Measurements from ENCODE around the gene SRSF12.
"Not testable (repeated sequence)": the region's sequence is repeated elsewhere in the genome, so short reads cannot be mapped to it uniquely, and the experiment has no call there.

SRSF12 gene

DNA sequence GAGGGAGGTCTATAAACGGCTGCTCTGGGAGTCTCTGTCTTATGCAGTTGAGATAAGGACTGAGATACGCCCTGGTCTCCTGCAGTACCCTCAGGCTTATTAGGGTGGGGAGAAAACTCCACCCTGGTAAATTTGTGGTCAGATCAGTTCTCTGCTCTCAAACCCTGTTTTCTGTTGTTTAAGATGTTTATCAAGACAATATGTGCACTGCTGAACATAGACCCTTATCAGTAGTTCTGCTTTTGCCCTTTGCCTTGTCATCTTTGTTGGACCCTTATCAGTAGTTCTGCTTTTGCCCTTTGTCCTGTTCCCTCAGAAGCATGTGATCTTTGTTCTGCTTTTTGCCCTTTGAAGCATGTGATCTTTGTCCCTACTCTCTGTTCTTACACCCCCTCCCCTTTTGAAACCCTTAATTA, 10.4 kb upstream of the SRSF12 start:
- DNase-seq = not testable (repeated sequence)

DNA sequence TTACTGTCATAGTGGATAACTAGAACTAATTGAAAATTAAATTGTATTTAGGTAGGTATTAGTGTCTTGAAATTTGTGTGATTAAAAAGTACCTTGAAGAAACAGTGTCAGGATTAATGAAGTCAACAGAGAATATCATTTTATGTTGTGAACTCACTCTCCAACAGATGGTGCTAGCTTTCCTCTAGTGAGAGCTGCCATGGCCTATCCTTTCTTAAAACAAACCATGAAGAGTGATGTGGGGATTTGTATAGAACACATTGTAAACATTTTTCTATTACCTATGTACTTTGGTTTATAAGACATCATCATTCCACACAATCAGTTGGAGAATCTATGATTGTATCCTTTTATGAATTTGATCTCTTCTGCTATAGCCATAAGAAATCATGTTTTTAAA, 4.8 kb upstream of the SRSF12 start:
- DNase-seq = peak; percentile 70

DNA sequence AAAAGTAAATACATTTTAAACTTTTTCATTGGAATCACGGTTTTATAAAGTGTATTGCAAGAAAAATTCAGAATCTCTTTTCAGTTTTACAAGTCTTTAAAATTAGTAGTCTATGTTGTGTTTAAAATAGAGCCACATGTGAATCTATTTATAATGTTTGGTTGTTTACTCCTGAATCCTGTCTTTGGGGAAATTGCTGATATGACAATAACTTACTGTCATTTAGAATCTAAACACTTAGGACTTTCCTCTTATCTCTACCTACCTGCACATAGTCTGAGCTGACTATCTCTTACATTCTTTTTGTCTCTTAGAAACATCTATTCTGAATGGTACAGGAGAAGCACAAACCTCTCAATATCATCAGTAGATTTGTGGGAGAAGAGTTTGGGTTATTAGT, 4.1 kb upstream of the SRSF12 start:
- no peak for DNase-seq

DNA sequence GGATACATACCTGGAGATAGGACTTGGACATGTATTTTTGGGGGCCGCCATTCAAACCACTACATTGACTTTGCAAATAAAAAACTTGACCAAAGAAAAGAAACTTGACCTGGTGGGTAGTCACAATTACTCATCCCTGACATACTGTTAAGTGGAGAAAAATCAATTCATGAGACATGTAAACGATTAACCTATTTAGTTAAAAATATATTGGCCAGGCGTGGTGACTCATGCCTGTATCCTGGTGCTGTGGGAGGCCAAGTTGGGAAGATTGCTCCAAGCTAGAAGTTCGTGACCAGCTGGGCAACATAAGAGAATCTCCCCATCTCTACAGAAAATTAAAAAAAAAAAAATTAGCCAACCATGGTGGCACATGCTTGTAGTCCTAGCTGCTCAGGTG, 2.5 kb upstream of the SRSF12 start:
- DNase-seq = no peak

DNA sequence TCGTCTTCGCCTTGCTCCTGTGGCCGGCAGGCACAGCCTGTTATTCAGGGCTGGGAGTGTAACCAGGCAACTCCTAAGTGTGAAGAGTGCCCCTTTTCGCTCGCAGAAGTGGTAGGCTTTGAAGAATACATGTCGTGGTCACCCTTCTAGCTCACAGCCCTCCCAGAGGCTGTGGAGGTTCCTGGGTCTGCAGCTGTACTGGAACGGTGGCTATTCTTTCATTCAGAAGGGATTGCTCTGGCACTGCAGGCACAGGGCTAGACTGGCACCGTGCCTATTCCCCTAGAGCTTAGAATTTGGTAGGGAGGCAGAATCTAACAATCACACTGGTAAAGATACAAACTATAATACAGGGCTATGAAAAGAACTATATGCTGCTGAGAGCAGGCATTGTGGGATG, 1.1 kb upstream of the SRSF12 start:
- no peak for DNase-seq

DNA sequence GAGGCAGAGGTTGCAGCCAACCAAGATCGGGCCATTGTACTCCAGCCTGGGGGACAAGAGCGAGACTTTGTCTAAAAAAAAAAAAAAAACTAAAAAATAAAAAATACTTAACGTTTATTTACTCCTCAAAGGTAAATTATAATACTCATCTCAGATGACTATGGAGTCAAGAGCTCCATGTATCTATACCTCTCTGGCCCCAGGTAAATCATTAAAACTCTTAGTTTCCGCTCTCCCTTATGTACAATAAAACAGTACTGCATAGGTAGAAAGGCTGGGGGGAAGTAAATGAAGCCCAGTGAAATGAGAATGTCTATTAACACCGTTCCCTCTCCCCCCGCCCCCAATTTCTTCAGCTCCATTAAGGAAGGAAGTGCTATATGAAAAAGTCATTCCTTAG, 1.2 kb downstream of the SRSF12 start:
- DNase-seq = no peak

DNA sequence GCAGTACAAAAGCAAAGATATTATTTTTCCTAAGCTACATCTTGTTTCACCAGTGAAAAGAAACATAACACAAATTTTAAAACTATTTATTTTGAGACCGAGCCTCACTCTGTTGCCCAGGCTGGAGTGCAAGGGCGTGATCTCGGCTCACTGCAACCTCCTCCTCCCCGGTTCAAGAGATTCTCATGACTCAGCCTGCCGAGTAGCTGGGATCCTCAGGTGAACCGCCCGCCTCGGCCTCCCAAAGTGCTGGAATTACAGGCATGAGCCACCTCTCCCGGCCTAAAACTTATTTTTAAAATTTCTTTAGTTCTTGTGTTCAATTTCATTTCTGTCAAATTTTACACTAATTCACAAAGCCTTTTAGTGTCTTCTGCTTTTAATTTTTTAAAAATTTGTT, 5.9 kb downstream of the SRSF12 start:
- DNase-seq = no peak

DNA sequence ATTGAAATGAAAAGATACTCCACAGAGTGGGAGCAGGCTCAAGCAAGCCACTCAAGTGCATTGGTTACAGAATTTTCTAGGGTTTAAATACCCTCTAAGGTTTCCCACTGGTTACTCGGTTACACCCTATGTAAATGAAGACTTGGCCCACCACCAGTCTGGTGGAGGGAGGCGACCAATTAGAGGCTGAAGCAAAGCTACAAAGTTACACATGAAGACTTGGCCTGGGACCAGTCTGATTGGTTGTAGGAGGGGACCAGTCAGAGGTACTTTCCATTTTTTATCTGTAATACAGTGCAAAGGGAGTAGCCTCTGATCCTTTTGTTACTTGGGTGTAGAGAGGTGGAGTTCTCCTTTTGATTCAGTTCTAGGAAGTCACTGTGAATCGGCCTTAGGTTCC, 7.6 kb downstream of the SRSF12 start:
- DNase-seq = no peak

DNA sequence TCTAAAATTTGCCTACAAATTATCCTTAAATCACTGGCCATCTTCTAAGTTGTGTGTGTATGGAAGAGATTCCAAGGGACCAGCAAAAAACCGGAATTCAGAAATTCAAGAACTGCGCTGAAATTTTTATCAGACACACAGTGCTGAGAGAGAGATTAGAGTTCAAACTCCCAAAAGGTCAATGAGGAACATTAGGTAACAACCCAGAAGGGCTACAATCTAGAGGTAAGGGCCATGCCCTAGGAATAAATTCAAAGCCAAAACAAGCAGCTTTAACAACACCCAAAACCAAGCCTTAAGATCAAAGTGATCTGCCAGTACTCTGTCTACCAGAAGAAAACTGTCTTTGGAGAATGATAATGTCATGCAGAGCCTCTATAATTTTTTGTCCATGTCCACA, 17.8 kb downstream of the SRSF12 start:
- DNase-seq = no peak

DNA sequence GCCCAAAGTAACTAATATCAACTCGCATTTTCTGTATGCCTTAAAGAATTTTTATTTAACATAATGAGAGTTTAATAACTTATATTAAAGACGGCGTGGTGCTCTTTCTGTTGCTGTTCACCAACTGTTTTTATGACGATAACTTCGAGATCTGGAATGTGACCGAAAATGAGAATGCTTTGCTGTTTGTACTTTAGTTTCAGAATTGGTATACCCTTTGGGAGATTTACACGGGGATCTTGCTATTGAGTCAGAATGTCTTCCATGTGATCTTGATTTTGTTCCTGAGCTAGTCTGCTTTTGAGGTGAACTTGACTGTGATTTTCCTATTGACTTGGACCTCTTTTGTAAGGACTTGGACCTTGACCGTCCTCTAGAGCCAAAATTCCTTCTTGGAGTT, 19.4 kb downstream of the SRSF12 start:
- no peak for DNase-seq

DNA sequence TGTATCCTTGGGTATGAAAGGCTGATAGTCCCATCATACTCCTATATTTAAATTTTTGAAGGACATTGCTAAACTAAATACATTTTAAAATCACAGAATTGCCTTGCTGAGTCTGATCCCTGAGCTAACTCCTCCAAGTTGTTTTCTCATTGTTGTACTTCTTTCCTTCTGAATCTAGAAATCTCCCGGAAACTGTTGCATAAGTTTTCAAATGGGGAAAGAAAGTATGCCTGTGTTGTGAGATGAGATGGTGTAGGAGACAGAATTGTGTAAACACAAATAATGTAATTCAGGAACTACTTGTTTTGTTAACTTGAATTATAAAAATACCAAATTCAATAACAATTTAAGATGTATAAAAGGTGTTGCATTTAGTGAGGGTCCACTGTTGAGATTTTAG, 30.0 kb downstream of the SRSF12 start:
- no peak for DNase-seq

DNA sequence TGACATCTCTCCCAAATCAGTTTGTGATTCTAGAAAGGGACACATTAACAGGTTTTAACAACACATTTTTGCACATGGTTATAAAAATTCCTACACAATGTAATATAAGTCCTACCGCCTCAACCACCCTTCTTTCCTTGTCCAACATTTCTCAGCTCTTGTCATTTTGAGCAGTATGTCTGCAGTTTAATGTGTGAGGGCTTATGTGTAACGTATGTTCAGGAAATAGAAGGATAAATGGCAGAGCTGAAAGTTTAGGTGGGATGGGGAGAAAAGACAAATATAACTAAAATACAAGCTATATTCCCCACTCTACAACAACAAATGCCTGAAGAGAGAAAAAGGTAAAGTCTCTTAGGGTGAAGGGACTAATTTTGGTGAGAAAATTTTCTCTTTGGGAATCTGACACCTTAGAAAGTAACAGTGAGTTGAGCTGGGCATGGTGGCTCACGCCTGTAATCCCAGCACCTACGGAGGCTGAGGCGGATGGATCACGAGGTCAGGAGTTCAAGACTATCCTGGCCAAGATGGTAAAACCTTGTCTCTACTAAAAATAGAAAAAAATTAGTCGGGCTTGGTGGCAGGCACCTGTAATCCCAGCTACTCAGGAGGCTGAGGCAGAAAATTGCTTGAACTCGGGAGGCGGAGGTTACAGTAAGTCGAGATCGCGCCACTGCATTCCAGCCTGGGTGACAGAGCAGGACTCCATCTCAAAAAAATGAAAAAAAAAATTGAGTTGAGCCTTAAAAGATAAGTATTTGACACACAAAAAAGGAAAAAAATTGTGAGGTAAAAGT, 32.3 kb downstream of the SRSF12 start:
- DNase-seq = no peak

DNA sequence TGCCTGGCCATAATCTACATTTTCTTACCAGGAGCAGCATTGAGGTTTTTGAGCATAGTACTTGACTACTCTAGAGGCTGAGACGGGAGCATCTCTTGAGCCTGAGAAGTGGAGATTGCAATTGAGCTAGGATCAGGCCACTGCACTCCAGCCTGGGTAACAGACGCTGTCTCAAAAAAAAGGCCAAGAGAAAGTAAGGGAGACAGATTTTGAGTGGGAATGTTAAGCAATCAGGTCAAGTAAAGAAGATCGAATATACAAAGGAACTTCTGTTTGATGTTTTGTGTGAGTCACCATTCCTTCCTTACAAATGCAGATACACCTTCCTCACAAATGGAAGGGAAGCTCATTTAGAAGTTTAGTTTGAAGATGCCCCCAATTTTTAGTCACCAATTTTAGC, 32.9 kb downstream of the SRSF12 start:
- no peak for DNase-seq

DNA sequence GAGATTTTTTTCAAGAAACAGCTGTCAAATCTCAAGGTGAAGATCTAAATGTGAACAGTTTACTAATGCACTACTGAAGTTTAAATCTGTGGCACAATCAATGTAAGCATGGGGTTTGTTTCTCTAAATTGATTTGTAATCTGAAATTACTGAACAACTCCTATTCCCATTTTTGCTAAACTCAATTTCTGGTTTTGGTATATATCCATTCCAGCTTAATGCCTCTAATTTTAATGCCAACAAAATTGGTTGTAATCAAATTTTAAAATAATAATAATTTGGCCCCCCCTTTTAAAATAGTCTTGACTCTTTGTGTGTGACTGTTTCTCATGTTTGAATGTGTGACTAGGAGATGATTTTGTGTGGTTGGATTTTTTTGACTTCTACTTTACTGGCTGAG, 33.3 kb downstream of the SRSF12 start:
- no peak for DNase-seq

DNA sequence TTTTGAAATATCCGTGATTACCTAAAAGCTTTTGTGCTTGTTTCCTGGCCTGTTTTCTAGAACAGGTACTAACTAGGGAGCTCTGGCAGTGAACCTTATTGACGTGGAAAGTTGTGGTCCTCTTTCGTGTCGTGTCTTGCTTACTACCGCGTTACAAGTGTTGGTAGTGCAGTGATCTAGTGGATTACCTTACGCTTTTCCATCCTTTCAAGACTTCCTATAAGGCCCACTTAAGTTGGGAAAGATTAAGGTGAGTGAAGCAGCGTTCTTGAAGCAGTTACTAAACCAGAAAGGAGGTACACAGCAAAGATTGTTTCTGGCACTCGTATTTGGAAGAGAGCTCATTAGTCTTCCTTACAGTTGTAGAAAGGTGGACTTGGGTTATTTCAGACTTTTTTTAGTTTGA, 35.4 kb downstream of the SRSF12 start:
- DNase-seq = peak; percentile 35

DNA sequence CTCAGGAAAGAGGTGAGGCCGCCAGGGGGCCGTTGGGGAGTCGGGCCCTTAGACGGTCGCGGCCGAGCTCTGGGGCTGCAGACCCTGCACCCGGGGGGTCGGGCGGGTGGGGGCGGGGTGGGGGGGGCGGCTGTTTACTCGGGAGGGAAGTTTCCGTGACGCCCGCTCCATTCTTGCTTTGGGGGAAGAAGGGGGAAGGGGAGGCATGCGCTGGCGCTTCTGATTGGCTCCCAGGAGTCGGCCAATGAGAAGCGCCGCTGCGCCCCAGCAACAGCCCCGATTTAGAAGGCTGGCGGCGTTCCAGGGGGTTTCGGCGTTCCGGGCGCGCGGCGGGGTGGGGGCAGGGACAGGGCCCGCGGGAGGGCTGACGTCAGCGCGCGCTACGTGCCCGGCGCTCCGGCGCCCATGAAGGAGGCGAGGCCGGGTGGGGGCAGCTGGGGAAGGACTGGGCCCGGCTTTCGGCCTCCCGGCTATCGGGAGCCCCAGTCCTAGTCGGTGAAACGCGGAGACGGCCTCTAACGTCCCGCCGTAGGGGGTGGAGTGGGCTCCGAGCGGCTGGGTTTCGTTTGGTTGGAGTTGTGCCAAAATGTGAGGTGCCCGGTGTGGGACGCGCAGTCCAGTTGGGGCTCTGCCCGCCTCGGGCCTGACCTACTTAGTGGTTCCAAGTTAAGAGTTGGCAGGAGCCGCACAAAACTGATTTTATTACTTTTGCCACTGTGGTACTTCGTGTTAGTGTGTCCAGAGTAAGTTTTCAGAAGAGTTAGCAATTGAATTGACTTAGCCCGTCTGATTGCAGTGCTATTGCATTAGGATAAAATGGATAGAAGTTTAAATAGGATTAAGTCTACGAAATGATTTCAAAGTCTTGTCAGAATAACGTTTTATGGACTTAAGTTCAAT, 36.2 kb downstream of the SRSF12 start:
- DNase-seq = peak; percentile 98

DNA sequence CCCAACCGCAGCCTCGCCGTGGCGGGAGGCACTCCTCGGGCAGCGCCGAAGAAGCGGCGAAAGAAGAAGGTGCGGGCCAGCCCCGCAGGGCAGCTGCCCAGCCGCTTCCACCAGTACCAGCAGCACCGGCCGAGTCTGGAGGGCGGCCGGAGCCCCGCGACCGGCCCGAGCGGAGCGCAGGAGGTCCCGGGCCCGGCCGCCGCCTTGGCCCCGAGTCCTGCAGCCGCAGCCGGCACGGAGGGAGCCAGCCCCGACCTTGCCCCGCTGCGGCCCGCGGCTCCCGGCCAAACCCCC, 36.8 kb downstream of the SRSF12 start:
- no peak for DNase-seq

DNA sequence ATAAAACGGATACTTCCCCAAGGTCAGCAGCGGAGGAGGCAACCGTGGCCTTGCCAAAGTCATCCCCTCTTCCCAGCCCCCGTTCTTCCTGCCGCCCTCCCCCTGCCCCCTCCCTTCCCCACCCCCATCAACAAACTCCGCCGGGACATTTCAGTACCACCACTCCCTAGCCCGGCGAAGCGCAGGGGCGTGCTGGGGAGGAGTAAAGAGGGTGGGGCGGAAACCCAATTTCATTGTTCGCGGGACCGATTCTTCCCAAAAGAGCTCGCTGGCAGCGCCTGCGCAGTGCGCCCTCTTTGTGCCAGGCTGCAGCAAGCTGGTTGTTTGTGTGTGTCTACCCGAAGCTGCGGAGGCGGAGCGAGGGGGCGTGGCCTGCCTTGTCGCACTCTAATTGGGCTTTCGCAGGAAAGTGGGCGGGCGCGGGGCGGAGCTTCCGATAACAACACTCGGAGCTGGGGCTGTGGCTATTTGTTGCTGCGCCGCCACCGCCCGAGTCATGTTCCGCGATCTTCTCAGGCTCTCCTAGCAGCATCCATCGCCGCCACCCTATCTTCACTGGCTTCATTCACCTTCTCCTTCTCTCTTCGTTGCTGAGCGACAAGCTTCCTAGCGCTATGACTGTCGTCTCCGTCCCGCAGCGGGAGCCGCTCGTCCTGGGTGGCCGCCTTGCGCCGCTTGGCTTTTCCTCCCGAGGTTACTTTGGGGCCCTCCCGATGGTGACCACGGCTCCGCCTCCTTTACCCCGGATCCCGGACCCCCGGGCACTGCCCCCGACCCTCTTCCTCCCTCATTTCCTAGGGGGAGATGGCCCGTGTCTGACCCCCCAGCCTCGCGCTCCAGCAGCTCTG, 37.4 kb downstream of the SRSF12 start, which contains the start of gene PNRC1:
PNRC1 (plus strand) TSS at position 471 of the 848 bp plus-strand sequence; CDS start at position 615, 144 bp downstream.
- DNase-seq = peak; percentile 98

DNA sequence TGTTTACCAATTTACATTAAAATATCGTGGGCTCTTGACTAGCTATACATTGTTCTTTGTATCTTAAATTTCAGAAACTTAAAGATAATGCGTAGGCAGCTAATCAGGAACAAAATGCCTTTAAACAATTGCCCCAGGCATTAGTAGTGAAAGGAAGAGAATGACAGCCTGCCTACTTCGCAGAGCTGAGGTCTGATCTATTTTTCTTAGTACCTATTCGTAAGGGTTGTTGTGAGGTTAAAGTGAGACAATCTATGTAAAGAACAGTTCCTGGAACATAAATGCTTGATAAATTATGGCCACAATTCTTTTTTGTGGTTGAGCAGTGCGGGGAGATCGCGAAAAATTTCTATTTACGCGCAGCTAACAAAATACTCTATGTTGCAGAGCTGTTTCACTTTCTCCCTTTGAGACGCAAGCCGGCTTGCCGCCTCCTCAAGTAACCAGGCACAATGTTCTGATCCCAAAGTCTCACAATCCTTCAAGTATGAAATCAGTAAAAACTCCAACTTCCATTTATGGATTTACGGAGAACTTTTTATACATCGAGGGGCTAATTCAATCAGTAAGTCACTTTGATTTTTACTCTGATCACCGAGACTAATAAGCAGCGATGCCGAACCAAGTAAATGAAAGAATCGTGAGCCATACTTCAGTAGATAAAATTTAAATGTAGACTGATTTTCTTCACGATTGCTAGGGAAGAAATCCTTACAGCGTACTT, 38.2 kb downstream of the SRSF12 start:
- DNase-seq = peak; percentile 34

DNA sequence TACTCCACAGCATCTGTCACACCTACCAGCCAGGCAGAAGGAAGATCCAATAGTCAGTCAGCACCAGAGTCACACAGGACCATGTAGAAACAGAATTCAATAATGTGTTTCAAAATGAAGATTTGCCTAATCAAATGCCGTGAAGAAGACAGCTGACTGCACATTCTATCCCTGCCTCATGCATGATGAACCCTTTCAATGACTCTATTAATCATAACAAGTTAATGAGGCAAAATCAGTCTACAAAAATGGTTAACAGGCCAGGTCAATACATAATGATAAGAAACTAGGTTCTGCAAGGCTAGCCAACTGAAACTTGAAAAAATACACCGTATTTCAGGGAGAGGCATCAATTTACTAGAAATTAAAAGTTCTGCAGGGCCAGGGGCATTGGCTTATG, 44.0 kb downstream of the SRSF12 start:
- no peak for DNase-seq

DNA sequence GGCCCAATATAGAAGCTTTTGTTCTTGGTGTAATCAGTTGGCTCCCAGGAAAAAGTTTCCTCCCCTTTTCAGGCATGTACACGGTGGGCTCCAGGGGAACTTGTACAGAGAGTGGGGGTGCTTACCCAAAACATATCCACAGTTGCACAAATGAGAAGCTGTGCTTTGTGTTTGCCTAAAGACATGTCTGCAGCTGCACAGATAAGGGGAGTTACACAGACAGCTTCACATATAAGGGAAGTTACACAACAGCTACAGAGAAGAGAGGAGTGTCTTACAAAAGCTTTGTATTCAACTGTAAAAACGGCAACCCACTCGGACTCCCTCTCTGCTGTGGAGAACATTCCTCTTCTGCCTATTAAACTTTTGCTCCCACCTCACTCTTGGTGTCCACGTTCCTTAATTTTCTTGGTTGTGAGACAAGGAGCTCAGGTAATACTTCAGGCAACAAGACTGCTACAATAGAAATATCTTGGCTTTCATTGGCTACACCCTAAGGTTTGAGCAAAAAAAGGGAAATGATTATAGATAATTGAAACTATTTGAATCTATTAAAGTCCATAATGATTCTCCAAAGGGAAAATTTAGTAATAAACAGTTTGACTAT, 44.8 kb downstream of the SRSF12 start:
- DNase-seq = no peak

DNA sequence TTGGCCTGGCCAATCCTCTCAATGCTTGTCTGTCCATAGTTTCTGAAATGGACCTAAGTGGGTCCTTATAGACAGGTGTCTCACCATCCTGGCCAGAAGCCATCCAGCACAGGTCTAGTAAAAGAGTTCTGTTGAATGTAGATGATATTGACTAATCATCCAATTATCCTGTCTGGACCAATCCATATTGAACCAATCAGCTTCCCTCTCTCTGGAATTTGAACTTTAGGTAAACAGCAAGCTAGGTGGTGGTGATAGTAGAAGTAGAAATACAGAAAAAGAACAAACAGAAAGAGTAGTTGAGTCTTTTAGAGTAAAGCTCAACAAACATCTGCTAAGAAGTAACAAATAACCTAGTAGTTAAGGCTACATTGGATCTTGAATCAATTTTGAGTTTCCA, 46.8 kb downstream of the SRSF12 start:
- DNase-seq = no peak
